Mucosa of descending colon (tissue), 3 donors: ENCODE results near the gene PPA1. TPM values are rescaled to one million over a fixed set of nuclear protein-coding genes. Genes with fewer than 3 reads are reported as not detected.
A peak's percentile ranks its signal among the peaks of the same experiment; 100 is the strongest.

Source experiments
- ATAC-seq: fragments of 200-7000 bp; cut with Tn5 transposase; one replicate; pipeline ENCODE4 v1.9.1; 2020; ENCODE audit warnings: mild to moderate bottlenecking, moderate library complexity
- DNase-seq, 3 donors: peaks; one replicate each; pipeline ENCODE4 v3.0.0-alpha.2; 2020
- H3K36me3 ChIP-seq: fragments of 200-600 bp; one replicate; pipeline ENCODE4 v1.8.0; 2021; ENCODE audit warnings: low read depth, mild to moderate bottlenecking
- H3K4me1 ChIP-seq: fragments of 200-600 bp; one replicate; pipeline ENCODE4 v1.8.0; 2021; ENCODE audit warnings: low read depth, mild to moderate bottlenecking
- H3K4me3 ChIP-seq: fragments of 200-600 bp; one replicate; pipeline ENCODE4 v1.8.0; 2021; ENCODE audit warnings: mild to moderate bottlenecking
- H3K9me3 ChIP-seq: fragments of 200-600 bp; one replicate; pipeline ENCODE4 v1.8.0; 2021; ENCODE audit warnings: mild to moderate bottlenecking
- CTCF ChIP-seq: fragments of 200-600 bp; IDR thresholded peaks from one replicate; pipeline ENCODE4 v1.8.0; 2022; ENCODE audit warnings: antibody characterized with exemption, mild to moderate bottlenecking
- intact Hi-C, 2 donors: fragments of 100-400 bp; cut with DNase I in 1 of 2; cut with micrococcal nuclease in 1 of 2; formaldehyde crosslinking; loops; one replicate each; pipeline versions ENCODE4 v1.11.0 to v1.11.1; 2022; cut with DNase I, micrococcal nuclease
- total RNA-seq, 3 donors: library from RNA; stranded (reverse); fragmentation: NEBNext Ultra II Directional in 2 of 3; extraction: Animal tissue kit (Norgen Biotek cat#: 25700) in 2 of 3; gene quantifications; one replicate each; pipeline versions ENCODE4 v1.2.1 to v1.2.4, GENCODE V29; 2021 to 2023
- donor health status: DM: no; HTN: no; CAD: no; lungs with moderate emphysema.
- donor health status: DM: no; HTN: no; CAD: no.
- donor health status: DM: no; HTN: yes; CAD: no.

PPA1 gene
- total RNA-seq, 3 donors from 2014 or later, result 97.1 to 166 (median 100) TPM

DNA sequence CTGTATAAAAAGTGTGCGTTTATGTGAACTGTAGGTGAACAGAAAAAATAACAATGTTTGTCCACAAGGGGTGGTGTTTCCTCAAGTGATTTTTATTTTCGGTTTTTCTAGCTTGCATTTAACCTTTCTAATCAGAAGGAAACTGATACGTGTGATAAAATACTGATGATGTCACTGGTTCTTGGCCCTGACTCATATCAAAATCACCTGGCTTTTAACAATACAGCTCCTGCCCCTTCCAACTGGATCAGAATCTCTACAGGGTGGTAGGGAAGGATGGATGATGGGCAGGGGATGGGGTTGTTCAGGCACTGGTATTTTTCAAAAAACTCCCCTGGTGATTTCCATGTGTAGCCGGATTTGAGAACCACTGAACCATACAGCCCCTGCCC, 39.7 kb upstream of the PPA1 start:
- no peaks in the 10 kb centered on the region for H3K9me3 ChIP-seq
- H3K4me3 ChIP-seq, result no peak overlapping the region
- DNase-seq (no peak), ATAC-seq (peak; percentile 71)
- no peaks in the 10 kb centered on the region for H3K4me1 ChIP-seq
- TF ChIP-seq CTCF, result peak; percentile 13
- H3K36me3 ChIP-seq, result no peaks in the 10 kb centered on the region
- intact Hi-C loops, result no loop called here

DNA sequence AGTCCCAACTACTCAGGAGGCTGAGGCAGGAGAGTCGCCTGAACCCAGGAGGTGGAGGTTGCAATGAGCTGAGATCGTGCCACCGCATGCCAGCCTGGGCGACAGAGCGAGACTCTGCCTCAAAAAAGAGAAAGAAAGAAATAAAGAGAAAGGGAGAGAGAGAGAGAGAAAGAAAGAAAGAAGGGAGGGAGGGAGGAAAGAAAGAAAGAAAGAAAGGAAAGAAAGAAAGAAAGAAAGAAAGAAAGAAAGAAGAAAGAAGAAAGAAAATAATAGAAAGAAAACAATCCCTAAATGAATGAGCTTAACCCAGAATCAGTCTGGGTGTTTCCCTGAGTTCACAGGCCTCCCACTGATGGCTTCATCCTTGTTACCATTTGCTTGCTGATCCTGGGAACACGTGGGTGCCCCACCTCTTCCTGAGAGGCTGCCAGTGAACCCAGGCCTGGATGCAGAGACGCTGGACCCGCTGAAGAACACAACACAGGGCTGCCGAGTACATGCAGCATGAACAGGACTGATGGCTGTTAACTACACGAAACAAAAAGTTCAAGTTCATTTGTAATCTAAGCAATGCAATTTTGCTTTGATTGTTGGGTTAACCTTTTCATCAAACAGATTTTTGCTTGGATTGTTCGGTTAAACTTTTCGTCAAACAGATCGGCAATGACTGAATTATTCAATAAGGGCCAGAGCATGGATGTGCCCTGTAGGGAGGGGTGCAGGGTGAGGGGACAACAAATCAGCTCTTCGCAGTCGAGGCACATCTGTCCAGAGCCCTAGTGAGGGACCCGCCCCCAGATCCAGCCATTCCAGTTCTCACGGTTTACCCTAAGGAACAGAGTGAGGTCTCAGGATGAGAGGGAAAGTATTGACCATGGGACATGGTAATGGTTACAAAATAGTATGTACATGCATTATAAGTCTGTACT, 39.0 kb upstream of the PPA1 start:
- no peaks in the 10 kb centered on the region for H3K4me1 ChIP-seq
- intact Hi-C loops, result no loop called here
- no peaks in the 10 kb centered on the region for H3K9me3 ChIP-seq
- no peak for TF ChIP-seq CTCF
- DNase-seq (no peak), ATAC-seq (peak; percentile 34)
- H3K4me3 ChIP-seq, result no peak overlapping the region
- no peaks in the 10 kb centered on the region for H3K36me3 ChIP-seq

DNA sequence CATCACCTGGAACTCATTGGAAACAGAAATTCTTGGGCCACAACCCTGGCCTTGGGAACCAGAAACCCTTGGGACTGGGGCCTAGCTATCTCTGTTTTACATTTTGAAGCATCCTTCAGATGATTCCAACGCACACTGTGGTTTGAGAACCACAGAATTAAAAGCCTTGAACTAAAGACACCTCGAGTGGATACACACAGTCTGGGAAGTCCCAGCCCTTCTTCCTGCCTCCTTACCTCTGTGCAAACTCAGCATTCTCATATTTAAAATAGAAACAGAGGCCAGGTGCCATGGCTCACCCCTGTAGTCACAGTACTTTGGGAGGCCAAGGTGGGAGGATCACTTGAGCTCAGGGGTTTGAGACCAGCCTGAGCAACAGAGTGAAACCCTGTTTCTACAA, 37.7 kb upstream of the PPA1 start:
- no peak for TF ChIP-seq CTCF
- no peak for DNase-seq
- H3K9me3 ChIP-seq, result no peaks in the 10 kb centered on the region
- intact Hi-C loops, result no loop called here
- H3K4me1 ChIP-seq, result no peaks in the 10 kb centered on the region
- H3K36me3 ChIP-seq, result no peaks in the 10 kb centered on the region
- no peak overlapping the region for H3K4me3 ChIP-seq
- no peak for ATAC-seq

DNA sequence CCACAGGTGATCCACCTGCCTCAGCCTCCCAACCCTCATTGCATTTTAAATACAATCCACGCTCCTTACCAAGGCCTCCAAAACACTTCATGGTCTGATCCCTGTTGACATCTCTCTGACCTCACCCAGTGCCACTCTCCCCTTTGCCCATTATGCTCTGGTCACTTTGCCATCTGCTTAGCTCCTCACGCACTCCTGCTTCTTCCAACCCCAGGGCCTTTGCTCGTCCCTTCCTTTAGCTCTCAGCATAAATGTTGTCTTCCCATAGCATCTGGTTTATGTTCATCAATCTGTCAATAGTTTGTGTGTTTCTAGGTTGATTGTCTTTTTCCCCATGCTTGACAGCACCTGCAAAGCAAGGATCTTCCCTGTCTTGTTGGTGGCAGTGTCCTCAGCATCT, 36.5 kb upstream of the PPA1 start:
- DNase-seq (no peak), ATAC-seq (no peak)
- Histone ChIP-seq H3K4me3 (no peak overlapping the region), H3K4me1 (no peaks in the 10 kb centered on the region), H3K9me3 (no peaks in the 10 kb centered on the region), H3K36me3 (no peaks in the 10 kb centered on the region)
- intact Hi-C loops, result no loop called here
- TF ChIP-seq CTCF, result no peak

DNA sequence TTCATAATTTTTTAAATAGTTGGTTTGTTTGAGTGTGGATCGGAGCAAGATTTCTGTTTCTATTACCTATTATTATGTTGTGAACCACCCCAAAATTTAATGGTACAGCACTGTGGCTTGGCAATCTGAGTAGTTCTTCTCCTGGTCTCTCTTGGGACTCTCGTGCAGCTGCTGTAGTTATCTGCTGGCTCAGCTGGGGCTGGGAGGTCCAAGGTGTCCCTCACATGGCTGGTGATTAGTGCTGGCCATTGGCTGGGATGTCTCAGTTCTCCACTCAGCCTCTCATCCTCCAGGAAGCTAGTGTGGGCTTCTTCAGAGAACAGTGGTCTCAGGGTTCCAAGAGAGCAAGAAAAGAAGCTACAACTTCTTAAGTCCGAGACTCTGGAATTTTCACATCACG, 35.1 kb upstream of the PPA1 start:
- H3K9me3 ChIP-seq, result no peaks in the 10 kb centered on the region
- no peak for ATAC-seq
- H3K4me3 ChIP-seq, result no peak overlapping the region
- H3K4me1 ChIP-seq, result no peaks in the 10 kb centered on the region
- H3K36me3 ChIP-seq, result no peaks in the 10 kb centered on the region
- intact Hi-C loops, result no loop called here
- DNase-seq, result no peak
- TF ChIP-seq CTCF, result no peak
